Lower lobe of right lung (tissue), 2 donors: ENCODE measurements around the gene SPP2. TPM values are rescaled to one million over a fixed set of nuclear protein-coding genes. Genes with fewer than 3 reads are reported as not detected.

Experiments
- ATAC-seq, 2 donors: fragments of 200-7000 bp; cut with Tn5 transposase; one replicate each; pipeline ENCODE4 v1.9.1; 2020 to 2022; ENCODE audit warnings: mild to moderate bottlenecking in 2 of 2, moderate library complexity in 2 of 2
- DNase-seq: peaks from one replicate; pipeline ENCODE4 v3.0.0-alpha.2; 2020
- H3K27ac ChIP-seq: fragments of 200-600 bp; one replicate; pipeline ENCODE4 v1.8.0; 2022
- H3K27me3 ChIP-seq: fragments of 200-600 bp; one replicate; pipeline ENCODE4 v1.8.0; 2022; ENCODE audit warnings: low read depth
- H3K36me3 ChIP-seq: fragments of 200-600 bp; one replicate; pipeline ENCODE4 v1.8.0; 2022; ENCODE audit warnings: mild to moderate bottlenecking
- H3K4me1 ChIP-seq: fragments of 200-600 bp; one replicate; pipeline ENCODE4 v1.8.0; 2022
- H3K4me3 ChIP-seq: fragments of 200-600 bp; one replicate; pipeline ENCODE4 v1.8.0; 2022; ENCODE audit warnings: mild to moderate bottlenecking
- H3K9me3 ChIP-seq: fragments of 200-600 bp; one replicate; pipeline ENCODE4 v1.8.0; 2022
- CTCF ChIP-seq: fragments of 200-600 bp; IDR thresholded peaks from one replicate; pipeline ENCODE4 v1.8.0; 2022; ENCODE audit warnings: antibody characterized with exemption, mild to moderate bottlenecking
- intact Hi-C: fragments of 100-400 bp; cut with DNase I; formaldehyde crosslinking; loops from one replicate; pipeline ENCODE4 v1.11.0; 2022
- total RNA-seq: library from RNA; stranded (reverse); fragmentation: NEBNext Ultra II Directional; extraction: Animal tissue kit (Norgen Biotek cat#: 25700); gene quantifications from one replicate; pipeline ENCODE4 v1.2.1, GENCODE V29; 2021
- donor health status: DM: no; HTN: yes; CAD: no; lungs with severe emphysema.

Gene SPP2
- total RNA-seq, 1 donor from 2014 or later: not detected

DNA sequence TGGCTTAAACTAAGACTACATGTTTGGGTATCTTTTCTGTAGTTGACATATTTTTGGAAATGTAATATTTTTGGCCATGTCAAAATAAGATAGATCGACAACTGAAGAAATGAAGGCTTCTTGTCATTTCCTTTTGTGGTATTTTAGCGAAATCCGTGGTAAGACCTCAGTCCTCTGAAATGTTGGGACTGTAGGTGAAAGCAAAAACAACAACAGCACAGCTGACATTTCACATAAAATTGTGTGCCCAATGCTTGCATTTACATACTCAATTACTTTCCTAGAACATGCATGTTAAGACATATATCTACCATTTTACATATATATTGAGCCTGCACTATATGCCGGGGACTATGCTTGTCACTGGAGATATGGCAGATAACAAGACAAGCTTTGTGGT is 50.2 kb downstream of the SPP2 start:
- Histone ChIP-seq H3K9me3 (no peaks in the 10 kb centered on the region), H3K27ac (no peak overlapping the region), H3K4me3 (no peak overlapping the region), H3K4me1 (no peaks in the 10 kb centered on the region), H3K27me3 (no peaks in the 10 kb centered on the region), H3K36me3 (no peaks in the 10 kb centered on the region)
- no peak for TF ChIP-seq CTCF
- intact Hi-C loops: no loop called here
- DNase-seq (no peak), ATAC-seq (no peak)

- no peaks in the 10 kb centered on the region for H3K36me3 ChIP-seq
- intact Hi-C loops: no loop called here
- H3K27ac ChIP-seq: no peak overlapping the region
- no peaks in the 10 kb centered on the region for H3K9me3 ChIP-seq
- peak in 1 of 2 donors; percentile 48 for ATAC-seq
- H3K27me3 ChIP-seq: no peaks in the 10 kb centered on the region
- no peak for DNase-seq
- H3K4me1 ChIP-seq: no peaks in the 10 kb centered on the region
- H3K4me3 ChIP-seq: no peak overlapping the region
- TF ChIP-seq CTCF: no peak
These were observed 51.6 kb downstream of the SPP2 start for GRCh38 chr2:234102112-234102511.

DNA sequence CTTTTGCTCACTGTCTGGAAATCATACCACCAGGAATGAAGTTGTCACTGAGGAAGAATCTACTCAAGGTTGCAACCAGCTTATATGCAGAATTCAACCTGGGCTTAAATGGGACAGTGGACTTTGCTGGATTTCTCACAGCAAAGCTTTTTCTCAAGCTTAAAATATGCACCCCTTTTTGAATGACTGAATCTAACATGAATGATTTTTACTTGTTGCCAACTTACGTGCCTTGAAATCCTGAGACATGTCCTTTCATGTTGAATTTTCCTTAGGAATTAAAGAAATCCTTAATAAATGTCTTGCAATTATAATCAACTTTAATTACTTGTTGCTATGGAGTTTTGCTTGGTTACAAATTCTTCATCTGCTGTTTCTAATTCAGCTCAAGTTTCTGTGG is 57.4 kb downstream of the SPP2 start:
- Histone ChIP-seq H3K27ac (no peak overlapping the region), H3K36me3 (no peaks in the 10 kb centered on the region), H3K27me3 (no peaks in the 10 kb centered on the region), H3K4me3 (no peak overlapping the region), H3K9me3 (no peaks in the 10 kb centered on the region), H3K4me1 (no peaks in the 10 kb centered on the region)
- TF ChIP-seq CTCF: no peak
- ATAC-seq (no peak), DNase-seq (no peak)
- intact Hi-C loops: no loop called here

DNA sequence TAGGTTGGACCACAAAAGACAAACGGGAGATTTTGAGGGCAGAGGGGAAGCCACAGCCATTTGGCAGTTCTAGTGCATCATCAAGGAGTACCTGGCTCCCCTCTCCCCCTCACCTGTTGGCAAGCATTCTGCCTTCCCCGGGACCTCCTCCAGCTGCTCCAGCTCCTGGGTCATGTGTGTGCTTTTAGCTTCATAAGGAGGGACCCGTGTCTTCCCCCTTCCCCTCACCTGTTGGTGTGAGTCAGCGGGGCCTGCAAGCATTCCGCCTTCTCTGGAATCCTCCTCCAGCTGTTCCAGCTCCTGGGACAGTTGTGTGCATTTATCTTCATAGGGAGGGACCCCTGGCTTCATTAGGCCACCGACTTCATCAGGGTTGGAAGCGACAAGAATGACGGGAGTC is 58.8 kb downstream of the SPP2 start:
- no peaks in the 10 kb centered on the region for H3K36me3 ChIP-seq
- no peak for DNase-seq
- no peaks in the 10 kb centered on the region for H3K27me3 ChIP-seq
- no peaks in the 10 kb centered on the region for H3K9me3 ChIP-seq
- ATAC-seq: no peak
- no peaks in the 10 kb centered on the region for H3K4me1 ChIP-seq
- H3K4me3 ChIP-seq: no peak overlapping the region
- TF ChIP-seq CTCF: no peak
- H3K27ac ChIP-seq: no peak overlapping the region
- intact Hi-C loops: no loop called here

DNA sequence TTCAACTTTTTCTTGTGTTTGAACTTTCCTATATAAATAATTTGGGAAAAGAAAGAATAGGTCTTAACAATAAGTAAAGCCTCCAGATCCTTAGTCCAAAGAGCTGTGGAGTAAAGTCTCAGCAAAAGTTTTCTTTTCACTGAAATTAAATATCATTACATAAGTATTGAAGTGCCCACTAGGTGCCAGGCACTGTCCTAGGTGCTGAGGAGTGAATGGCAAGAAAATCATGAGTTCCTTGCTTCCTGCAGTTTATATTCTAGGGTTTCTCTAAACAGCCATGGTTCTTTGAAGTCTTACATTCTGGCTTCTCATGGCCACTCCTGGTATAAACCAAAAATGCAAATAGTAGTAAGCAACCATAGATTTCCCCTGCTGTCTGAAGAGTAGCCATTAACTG is 59.7 kb downstream of the SPP2 start:
- no peak overlapping the region for H3K27ac ChIP-seq
- H3K27me3 ChIP-seq: no peaks in the 10 kb centered on the region
- no peak for TF ChIP-seq CTCF
- DNase-seq (no peak), ATAC-seq (no peak)
- intact Hi-C loops: no loop called here
- no peak overlapping the region for H3K4me3 ChIP-seq
- no peaks in the 10 kb centered on the region for H3K9me3 ChIP-seq
- H3K4me1 ChIP-seq: no peaks in the 10 kb centered on the region
- H3K36me3 ChIP-seq: no peaks in the 10 kb centered on the region

- no peaks in the 10 kb centered on the region for H3K4me1 ChIP-seq
- no peaks in the 10 kb centered on the region for H3K27me3 ChIP-seq
- no peak for DNase-seq
- no peak overlapping the region for H3K4me3 ChIP-seq
- peak in 1 of 2 donors; percentile 50 for ATAC-seq
- no peaks in the 10 kb centered on the region for H3K36me3 ChIP-seq
- intact Hi-C loops: no loop called here
- no peaks in the 10 kb centered on the region for H3K9me3 ChIP-seq
- H3K27ac ChIP-seq: no peak overlapping the region
- no peak for TF ChIP-seq CTCF
These were observed 61.0 kb downstream of the SPP2 start for GRCh38 chr2:234111523-234111922.
